IPS-15b (cell line): Measurements from ENCODE around the gene TRMT2A.

Experiments
- H3K27me3 ChIP-seq: one replicate; pipeline ENCODE4 v1.6.1; 2013; ENCODE audit warnings: low read length; ENCODE audit not compliant: control insufficient read depth, insufficient read depth
- H3K36me3 ChIP-seq: one replicate; pipeline ENCODE4 v1.6.1; 2013; ENCODE audit warnings: low read length; ENCODE audit not compliant: control insufficient read depth, insufficient read depth
- H3K4me1 ChIP-seq: one replicate; pipeline ENCODE4 v1.6.1; 2013; ENCODE audit warnings: mild to moderate bottlenecking, low read length; ENCODE audit not compliant: control insufficient read depth, insufficient read depth
- H3K4me3 ChIP-seq: one replicate; pipeline ENCODE4 v1.5.1; 2013; ENCODE audit warnings: low read depth, low read length
- H3K9ac ChIP-seq: one replicate; pipeline ENCODE4 v1.6.1; 2013; ENCODE audit warnings: low read depth, mild to moderate bottlenecking, low read length
- H3K9me3 ChIP-seq: one replicate; pipeline ENCODE4 v1.6.1; 2013; ENCODE audit warnings: mild to moderate bottlenecking, low read length; ENCODE audit not compliant: control insufficient read depth, insufficient read depth

The TRMT2A gene

GRCh38 chr22:20146777-20147176 is 29.8 kb upstream of the TRMT2A start:
- Histone ChIP-seq H3K4me1 (no peaks in the 10 kb centered on the region), H3K9me3 (no peaks in the 10 kb centered on the region), H3K27me3 (no peaks in the 10 kb centered on the region), H3K4me3 (no peak overlapping the region), H3K9ac (no peak overlapping the region), H3K36me3 (peaks cover 10% of the 10 kb centered on the region)

- Histone ChIP-seq H3K9ac (no peak overlapping the region), H3K9me3 (no peaks in the 10 kb centered on the region), H3K36me3 (peaks cover 14% of the 10 kb centered on the region), H3K4me1 (no peaks in the 10 kb centered on the region), H3K27me3 (no peaks in the 10 kb centered on the region), H3K4me3 (no peak overlapping the region)
Observed at GRCh38 chr22:20145832-20146223, 28.8 kb upstream of the TRMT2A start.

- Histone ChIP-seq H3K4me3 (no peak overlapping the region), H3K9me3 (no peaks in the 10 kb centered on the region), H3K4me1 (no peaks in the 10 kb centered on the region), H3K27me3 (no peaks in the 10 kb centered on the region), H3K9ac (no peak overlapping the region), H3K36me3 (peaks cover 14% of the 10 kb centered on the region)
Observed at GRCh38 chr22:20145206-20145831, 28.3 kb upstream of the TRMT2A start.

- H3K27me3 ChIP-seq, result no peaks in the 10 kb centered on the region
- H3K9ac ChIP-seq, result no peak overlapping the region
- H3K9me3 ChIP-seq, result no peaks in the 10 kb centered on the region
- H3K4me3 ChIP-seq, result no peak overlapping the region
- H3K36me3 ChIP-seq, result peaks cover 17% of the 10 kb centered on the region
- H3K4me1 ChIP-seq, result no peaks in the 10 kb centered on the region
Observed at GRCh38 chr22:20143883-20144665, 27.0 kb upstream of the TRMT2A start.

GRCh38 chr22:20142711-20143621 is 25.9 kb upstream of the TRMT2A start:
- Histone ChIP-seq H3K4me1 (no peaks in the 10 kb centered on the region), H3K9me3 (no peaks in the 10 kb centered on the region), H3K36me3 (peaks cover 20% of the 10 kb centered on the region), H3K9ac (no peak overlapping the region), H3K4me3 (no peak overlapping the region), H3K27me3 (no peaks in the 10 kb centered on the region)

GRCh38 chr22:20141186-20142077 is 24.4 kb upstream of the TRMT2A start:
- Histone ChIP-seq H3K9me3 (no peaks in the 10 kb centered on the region), H3K27me3 (no peaks in the 10 kb centered on the region), H3K4me1 (no peaks in the 10 kb centered on the region), H3K4me3 (no peak overlapping the region), H3K36me3 (peaks cover 20% of the 10 kb centered on the region), H3K9ac (no peak overlapping the region)

GRCh38 chr22:20140521-20140964 is 23.5 kb upstream of the TRMT2A start:
- no peaks in the 10 kb centered on the region for H3K27me3 ChIP-seq
- no peak overlapping the region for H3K9ac ChIP-seq
- peaks cover 20% of the 10 kb centered on the region for H3K36me3 ChIP-seq
- no peaks in the 10 kb centered on the region for H3K4me1 ChIP-seq
- H3K9me3 ChIP-seq, result no peaks in the 10 kb centered on the region
- H3K4me3 ChIP-seq, result no peak overlapping the region

- Histone ChIP-seq H3K27me3 (no peaks in the 10 kb centered on the region), H3K36me3 (peaks cover 20% of the 10 kb centered on the region), H3K4me3 (no peak overlapping the region), H3K9ac (no peak overlapping the region), H3K4me1 (no peaks in the 10 kb centered on the region), H3K9me3 (no peaks in the 10 kb centered on the region)
Observed at GRCh38 chr22:20140107-20140445, 23.1 kb upstream of the TRMT2A start.

GRCh38 chr22:20139391-20140106 is 22.5 kb upstream of the TRMT2A start:
- Histone ChIP-seq H3K9ac (no peak overlapping the region), H3K27me3 (no peaks in the 10 kb centered on the region), H3K36me3 (peaks cover 20% of the 10 kb centered on the region), H3K4me1 (no peaks in the 10 kb centered on the region), H3K9me3 (no peaks in the 10 kb centered on the region), H3K4me3 (no peak overlapping the region)

GRCh38 chr22:20138868-20139267 is 21.8 kb upstream of the TRMT2A start:
- H3K9ac ChIP-seq, result no peak overlapping the region
- H3K36me3 ChIP-seq, result peaks cover 20% of the 10 kb centered on the region

GRCh38 chr22:20138417-20138738 is 21.4 kb upstream of the TRMT2A start:
- H3K4me1 ChIP-seq, result no peaks in the 10 kb centered on the region
- no peak overlapping the region for H3K4me3 ChIP-seq
- H3K9me3 ChIP-seq, result no peaks in the 10 kb centered on the region
- H3K36me3 ChIP-seq, result peaks cover 17% of the 10 kb centered on the region
- no peak overlapping the region for H3K9ac ChIP-seq
- no peaks in the 10 kb centered on the region for H3K27me3 ChIP-seq

More at GRCh38 chr22:20138868-20139267, 21.8 kb upstream of the TRMT2A start:
- Histone ChIP-seq H3K9me3 (no peaks in the 10 kb centered on the region), H3K27me3 (no peaks in the 10 kb centered on the region), H3K4me3 (no peak overlapping the region), H3K4me1 (no peaks in the 10 kb centered on the region)
